ENCODE results near the gene ATP10A.

GRCh38 chr15:25725758-25726157 lies 137.4 kb downstream of the ATP10A start:
- TF ChIP-seq POLR2AphosphoS5 (IDR thresholded peaks at IDR 0.05; ENCODE audit: borderline replicate concordance, low read depth, low read length) (no peak), EZH2 (IDR thresholded peaks at IDR 0.05) (no peak)
